Retinal pigment epithelial cell (primary cell): Measurements from ENCODE around the gene ADNP.

Experiments used
- DNase-seq: peaks from one replicate; pipeline ENCODE4 v3.0.0-alpha.2; 2010; ENCODE audit warnings: low read depth
- H3K4me3 ChIP-seq: 2 replicates; pipeline ENCODE4 v1.5.1; 2011; ENCODE audit warnings: mild to moderate bottlenecking, low read length, control low read depth, moderate library complexity
- CTCF ChIP-seq: conservative IDR thresholded peaks from 2 replicates; pipeline ENCODE4 v1.5.1; 2011; ENCODE audit warnings: low read depth, low read length, control low read depth, inconsistent platforms

The ADNP gene

GRCh38 chr20:50876816-50877215, 54.4 kb downstream of the ADNP start:
- TF ChIP-seq CTCF, result no peak
- no peak for DNase-seq
- H3K4me3 ChIP-seq, result no peak overlapping the region

- no peak for TF ChIP-seq CTCF
- DNase-seq, result no peak
- H3K4me3 ChIP-seq, result no peak overlapping the region
These were observed 55.1 kb downstream of the ADNP start for GRCh38 chr20:50876063-50876685.

GRCh38 chr20:50874758-50875665, 56.2 kb downstream of the ADNP start:
- no peak for TF ChIP-seq CTCF
- no peak overlapping the region for H3K4me3 ChIP-seq

GRCh38 chr20:50874111-50874757, 57.0 kb downstream of the ADNP start:
- no peak overlapping the region for H3K4me3 ChIP-seq
- TF ChIP-seq CTCF, result no peak
- no peak for DNase-seq

More at GRCh38 chr20:50874758-50875665, 56.2 kb downstream of the ADNP start:
- DNase-seq, result no peak

- H3K4me3 ChIP-seq, result no peak overlapping the region
- no peak for TF ChIP-seq CTCF
- no peak for DNase-seq
These were observed 57.7 kb downstream of the ADNP start for GRCh38 chr20:50873585-50873984.

GRCh38 chr20:50872560-50873425, 58.4 kb downstream of the ADNP start:
- no peak for TF ChIP-seq CTCF
- DNase-seq, result no peak
- no peak overlapping the region for H3K4me3 ChIP-seq
